Kidney epithelial cell (primary cell): ENCODE results near the gene B4GALNT2. TPM values are rescaled to one million over a fixed set of nuclear protein-coding genes. Genes with fewer than 3 reads are reported as not detected.
"Not testable (repeated sequence)": the region's sequence is repeated elsewhere in the genome, so short reads cannot be mapped to it uniquely, and the experiment has no call there.

Source experiments
- DNase-seq: peaks from one replicate; pipeline ENCODE4 v3.0.0-alpha.2; 2010; ENCODE audit warnings: low read depth
- H3K27me3 ChIP-seq: 2 replicates; pipeline ENCODE4 v1.6.0; 2011; ENCODE audit warnings: low read length; ENCODE audit not compliant: control insufficient read depth, insufficient read depth
- H3K36me3 ChIP-seq: 2 replicates; pipeline ENCODE4 v1.5.1; 2011; ENCODE audit warnings: low read length; ENCODE audit not compliant: control insufficient read depth, insufficient read depth
- H3K4me3 ChIP-seq: 2 replicates; pipeline ENCODE4 v1.5.1; 2011; ENCODE audit warnings: low read depth, mild to moderate bottlenecking, control low read depth, low read length
- CTCF ChIP-seq: IDR thresholded peaks from 2 replicates; pipeline ENCODE4 v1.5.1; 2011; ENCODE audit warnings: mild to moderate bottlenecking, moderate library complexity, low read length, control low read depth, inconsistent platforms; ENCODE audit not compliant: insufficient read depth, poor library complexity, severe bottlenecking
- total RNA-seq: library from RNA; depleted of rRNA; stranded (reverse); fragments of >200 nt; gene quantifications from 2 replicates; pipeline ENCODE4 v1.2.3, GENCODE V29; 2015

B4GALNT2 gene
- 0.34 and 0.50 TPM in 2 replicates for total RNA-seq

GRCh38 chr17:49132699-49133364 lies at the start of gene B4GALNT2:
Gene B4GALNT2, plus strand, starts transcription at chr17:49132769. Its CDS starts 24 bp downstream, at chr17:49132793.
- H3K36me3 ChIP-seq = no peaks in the 10 kb centered on the region
- peak within 1 kb of the TSS; percentile 48 for H3K4me3 ChIP-seq
- no peak for DNase-seq
- no peak for TF ChIP-seq CTCF
- peaks cover 14% of the 10 kb centered on the region for H3K27me3 ChIP-seq

- not testable (repeated sequence) for H3K27me3 ChIP-seq, DNase-seq, H3K36me3 ChIP-seq, H3K4me3 ChIP-seq
These were observed 47.5 kb upstream of the B4GALNT2 start for GRCh38 chr17:49085046-49085445.

GRCh38 chr17:49085565-49086315 lies 46.8 kb upstream of the B4GALNT2 start:
- Histone ChIP-seq H3K36me3 (no peaks in the 10 kb centered on the region), H3K4me3 (no peak overlapping the region), H3K27me3 (no peaks in the 10 kb centered on the region)
- no peak for DNase-seq
- TF ChIP-seq CTCF = no peak

GRCh38 chr17:49086316-49086605 lies 46.3 kb upstream of the B4GALNT2 start:
- no peak for DNase-seq
- no peaks in the 10 kb centered on the region for H3K36me3 ChIP-seq
- no peaks in the 10 kb centered on the region for H3K27me3 ChIP-seq
- no peak for TF ChIP-seq CTCF
- no peak overlapping the region for H3K4me3 ChIP-seq

GRCh38 chr17:49086649-49087048 lies 45.9 kb upstream of the B4GALNT2 start:
- no peaks in the 10 kb centered on the region for H3K27me3 ChIP-seq
- no peaks in the 10 kb centered on the region for H3K36me3 ChIP-seq
- no peak for TF ChIP-seq CTCF
- DNase-seq = no peak
- no peak overlapping the region for H3K4me3 ChIP-seq

- Histone ChIP-seq H3K36me3 (no peaks in the 10 kb centered on the region), H3K4me3 (no peak overlapping the region), H3K27me3 (no peaks in the 10 kb centered on the region)
- no peak for DNase-seq
- no peak for TF ChIP-seq CTCF
These were observed 43.5 kb upstream of the B4GALNT2 start for GRCh38 chr17:49089094-49089493.
